ENCODE results near the gene RBM5.

The RBM5 gene

GRCh38 chr3:50163572-50164455 lies 75.1 kb downstream of the RBM5 start:
- no peak for DNase-seq

- no peak for DNase-seq
Observed at GRCh38 chr3:50164481-50164880, 75.8 kb downstream of the RBM5 start.

- DNase-seq: no peak
Observed at GRCh38 chr3:50164984-50165909, 76.5 kb downstream of the RBM5 start.

- no peak for DNase-seq
Observed at GRCh38 chr3:50165910-50166538, 77.3 kb downstream of the RBM5 start.

- DNase-seq: no peak
Observed at GRCh38 chr3:50166620-50167019, 77.9 kb downstream of the RBM5 start.

- no peak for DNase-seq
Observed at GRCh38 chr3:50167069-50167840, 78.5 kb downstream of the RBM5 start.

GRCh38 chr3:50167841-50168209 lies 79.1 kb downstream of the RBM5 start:
- no peak for DNase-seq

GRCh38 chr3:50168388-50168787 lies 79.7 kb downstream of the RBM5 start:
- no peak for DNase-seq
